Breast epithelium (tissue), 3 donors: Measurements from ENCODE around the gene NAV2.

Experiments used
- CTCF ChIP-seq, 3 donors: fragments of 450-650 bp; IDR thresholded peaks; one replicate each; pipeline ENCODE4 v1.5.1; 2016 to 2017; ENCODE audit warnings: antibody characterized with exemption in 3 of 3, mild to moderate bottlenecking in 3 of 3, moderate library complexity in 3 of 3
- POLR2A ChIP-seq: fragments of 450-650 bp; IDR thresholded peaks from one replicate; pipeline ENCODE4 v1.6.1; 2016; ENCODE audit warnings: antibody characterized with exemption, mild to moderate bottlenecking, moderate library complexity

- TF ChIP-seq CTCF (IDR thresholded peaks at IDR 0.05) (no peak), POLR2A (no peak)
These were observed 80.7 kb downstream of the NAV2 start for GRCh38 chr11:19793326-19793725.
